Heart right ventricle (tissue), 16 donors: ENCODE data around the gene FGF12. TPM values are rescaled to one million over a fixed set of nuclear protein-coding genes. Genes with fewer than 3 reads are reported as not detected.

ENCODE experiments used
- ATAC-seq, 8 donors: fragments of 200-7000 bp; cut with Tn5 transposase; one replicate each; pipeline ENCODE4 v1.9.1; 2020; ENCODE audit warnings: mild to moderate bottlenecking in 8 of 8, moderate library complexity in 8 of 8, moderate number of reproducible peaks in 1 of 8
- DNase-seq, 2 donors: peaks; one replicate each; pipeline ENCODE4 v3.0.0-alpha.2; 2020
- H3K27ac ChIP-seq, 10 donors: fragments of 200-600 bp; sonication (generic) in 2 of 10; one replicate each; pipeline versions ENCODE4 v1.5.0 to v1.8.0; 2020 to 2022; ENCODE audit warnings: mild to moderate bottlenecking in 3 of 10
- H3K27me3 ChIP-seq, 7 donors: fragments of 200-600 bp; one replicate each; pipeline ENCODE4 v1.8.0; 2021 to 2022; ENCODE audit warnings: mild to moderate bottlenecking in 2 of 7
- H3K36me3 ChIP-seq, 9 donors: fragments of 200-600 bp; sonication (generic) in 1 of 9; one replicate each; pipeline versions ENCODE4 v1.5.0 to v1.8.0; 2020 to 2022; ENCODE audit warnings: mild to moderate bottlenecking in 2 of 9
- H3K4me1 ChIP-seq, 9 donors: fragments of 200-600 bp; sonication (generic) in 1 of 9; one replicate each; pipeline versions ENCODE4 v1.5.0 to v1.8.0; 2020 to 2022; ENCODE audit warnings: mild to moderate bottlenecking in 4 of 9
- H3K4me3 ChIP-seq, 10 donors: fragments of 200-600 bp; sonication (generic) in 2 of 10; one replicate each; pipeline versions ENCODE4 v1.5.0 to v1.8.0; 2020 to 2022; ENCODE audit warnings: mild to moderate bottlenecking in 7 of 10, moderate library complexity in 2 of 10
- H3K9me3 ChIP-seq, 11 donors: fragments of 200-600 bp in 10 of 11; sonication (generic) in 2 of 11; one replicate each; pipeline versions ENCODE4 v1.5.0 to v1.8.0; 2013 to 2022; ENCODE audit warnings: mild to moderate bottlenecking in 2 of 11, control low read depth in 1 of 11, moderate library complexity in 1 of 11
- WGBS, 2 donors: extraction: QIAGEN DNeasy Blood & Tissue Kit; methylation state at CpG; one replicate each; pipeline ENCODE4 v1.1.7; 2013; ENCODE audit warnings: inconsistent platforms in 1 of 2; 5-methylcytosine and 5-hydroxymethylcytosine counted together
- intact Hi-C, 10 donors: fragments of 100-400 bp; cut with DNase I; formaldehyde crosslinking; loops; one replicate each; pipeline versions ENCODE4 v1.11.1 to v1.14.2; 2022
- polyA plus RNA-seq, 2 donors: library from polyadenylated mRNA; stranded (reverse); fragments of 200-250 nt; gene quantifications; one replicate each; pipeline ENCODE4 v1.2.3, GENCODE V29; 2013
- total RNA-seq, 10 donors: library from RNA; stranded (reverse); fragmentation: NEBNext Ultra II Directional in 3 of 10; extraction: Animal tissue kit (Norgen Biotek cat#: 25700) in 3 of 10; gene quantifications; one replicate each; pipeline versions ENCODE4 v1.2.1 to v1.2.4, GENCODE V29; 2021 to 2023
- TF ChIP-seq, protein P1 (sequence below), 9 donors: fragments of 200-600 bp; sonication (generic) in 2 of 9; IDR thresholded peaks; one replicate each; pipeline versions ENCODE4 v1.5.0 to v1.8.0; 2021 to 2022; ENCODE audit warnings: antibody characterized with exemption in 9 of 9, mild to moderate bottlenecking in 5 of 9, moderate library complexity in 1 of 9
- donor health status: Arrhythmogenic right ventricular cardiomyopathy.
- donor health status: ischemic (EF 13 %, LVEDD 7.1; RV severe dilation, severe dysfunction).
- donor health status: healthy with polysubstance abuse.
- donor health status: DM: no; HTN: yes; CAD: no.
- donor health status: DM: no; HTN: no; CAD: no.
- donor health status: ischemic (EF 25% LVEDD 6.9; RV normal size, moderate dysfunction).
- donor health status: ischemic (EF 25% LVEDD 5.7; RV mildly dilated, moderate dysfunction).
- donor health status: healthy.
- donor health status: DM: yes; HTN: yes; CAD: no.
- donor health status: Ischemic cardiomyopathy.
- donor health status: ischemic (EF 35%, LVEDD 5.7; RV mildly dilated, moderate dysfunction).
- donor health status: nonischemic (EF 11% LVEDD 7.7; RV severe dilation, severe dysfunction).
- donor health status: DM: yes; HTN: yes; CAD: no.
- donor health status: PGD.
- donor health status: ischemic (EF 29% LVEDD 5.4; RV normal size, mild dysfunction).
- donor health status: nonischemic (EF 23%, LVEDD 6.1; RV moderate dilation, normal function).

The FGF12 gene
- total and polyA plus RNA-seq, 12 donors = 26.5 to 504 (median 313) TPM

DNA sequence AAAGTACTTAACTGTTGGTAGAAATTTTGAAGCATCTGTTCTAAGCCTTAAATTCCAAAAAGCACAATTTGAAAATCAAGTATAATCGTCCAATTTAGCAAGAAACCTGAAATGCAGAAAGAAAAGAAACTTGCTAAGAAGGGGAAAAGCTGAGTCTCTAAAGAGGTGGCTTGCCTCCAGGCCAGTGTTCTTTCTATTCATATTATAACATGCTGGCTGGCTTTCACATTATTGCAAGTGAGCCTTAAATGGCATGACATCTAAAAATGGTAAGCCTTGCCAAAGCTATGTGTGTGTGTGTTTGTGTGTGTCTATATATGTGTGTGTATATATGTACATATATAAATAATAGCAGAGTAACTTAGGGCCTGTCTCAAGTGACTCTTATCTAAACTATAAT lies 89.5 kb downstream of the FGF12 start:
- Histone ChIP-seq H3K4me1 (peaks cover 0 to 24% (median 6%) of the 10 kb centered on the region in 9 donors), H3K27ac (peak overlapping the region; percentile 64 to 88 (median 82)), H3K27me3 (no peaks in the 10 kb centered on the region), H3K4me3 (no peak overlapping the region), H3K9me3 (no peaks in the 10 kb centered on the region), H3K36me3 (no peaks in the 10 kb centered on the region)
- 31 to 32% methylated on average over 1 of the region's 1 CpG for WGBS, 2 donors
- ATAC-seq (peak in 5 of 8 donors; percentile 23 to 58 (median 53)), DNase-seq (no peak)
- intact Hi-C loops = loop anchor here in 2 of 10 donors (2.0 to 10.0 kb wide), 4 partner anchors 61 to 137 kb away; partner anchors contain the start of gene FGF12 (in 1 of the 2)
- TF ChIP-seq, protein P1, sequence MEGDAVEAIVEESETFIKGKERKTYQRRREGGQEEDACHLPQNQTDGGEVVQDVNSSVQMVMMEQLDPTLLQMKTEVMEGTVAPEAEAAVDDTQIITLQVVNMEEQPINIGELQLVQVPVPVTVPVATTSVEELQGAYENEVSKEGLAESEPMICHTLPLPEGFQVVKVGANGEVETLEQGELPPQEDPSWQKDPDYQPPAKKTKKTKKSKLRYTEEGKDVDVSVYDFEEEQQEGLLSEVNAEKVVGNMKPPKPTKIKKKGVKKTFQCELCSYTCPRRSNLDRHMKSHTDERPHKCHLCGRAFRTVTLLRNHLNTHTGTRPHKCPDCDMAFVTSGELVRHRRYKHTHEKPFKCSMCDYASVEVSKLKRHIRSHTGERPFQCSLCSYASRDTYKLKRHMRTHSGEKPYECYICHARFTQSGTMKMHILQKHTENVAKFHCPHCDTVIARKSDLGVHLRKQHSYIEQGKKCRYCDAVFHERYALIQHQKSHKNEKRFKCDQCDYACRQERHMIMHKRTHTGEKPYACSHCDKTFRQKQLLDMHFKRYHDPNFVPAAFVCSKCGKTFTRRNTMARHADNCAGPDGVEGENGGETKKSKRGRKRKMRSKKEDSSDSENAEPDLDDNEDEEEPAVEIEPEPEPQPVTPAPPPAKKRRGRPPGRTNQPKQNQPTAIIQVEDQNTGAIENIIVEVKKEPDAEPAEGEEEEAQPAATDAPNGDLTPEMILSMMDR (IDR thresholded peaks at IDR 0.05) = no peak

GRCh38 chr3:192636517-192637444 lies 90.6 kb downstream of the FGF12 start:
- 44 to 58% methylated on average over 8 of the region's 8 CpGs for WGBS, 2 donors
- no peaks in the 10 kb centered on the region for H3K36me3 ChIP-seq
- peak; percentile 80 to 94 (median 92) for ATAC-seq
- intact Hi-C loops = loop anchor here in 2 of 10 donors (2.0 to 10.0 kb wide), 4 partner anchors 59 to 138 kb away; partner anchors contain the start of gene FGF12 (in 1 of the 2)
- DNase-seq = peak; percentile 22 to 38
- peak overlapping the region; percentile 64 to 88 (median 82) for H3K27ac ChIP-seq
- H3K4me3 ChIP-seq = no peak overlapping the region
- H3K27me3 ChIP-seq = no peaks in the 10 kb centered on the region
- TF ChIP-seq, protein P1 (IDR thresholded peaks at IDR 0.05) = no peak
- H3K4me1 ChIP-seq = peaks cover 0 to 24% (median 2%) of the 10 kb centered on the region in 9 donors
- no peaks in the 10 kb centered on the region for H3K9me3 ChIP-seq

GRCh38 chr3:192629429-192629828 lies 97.9 kb downstream of the FGF12 start:
- intact Hi-C loops = no loop called here
- 68 to 74% methylated on average over 3 of the region's 3 CpGs for WGBS, 2 donors

DNA sequence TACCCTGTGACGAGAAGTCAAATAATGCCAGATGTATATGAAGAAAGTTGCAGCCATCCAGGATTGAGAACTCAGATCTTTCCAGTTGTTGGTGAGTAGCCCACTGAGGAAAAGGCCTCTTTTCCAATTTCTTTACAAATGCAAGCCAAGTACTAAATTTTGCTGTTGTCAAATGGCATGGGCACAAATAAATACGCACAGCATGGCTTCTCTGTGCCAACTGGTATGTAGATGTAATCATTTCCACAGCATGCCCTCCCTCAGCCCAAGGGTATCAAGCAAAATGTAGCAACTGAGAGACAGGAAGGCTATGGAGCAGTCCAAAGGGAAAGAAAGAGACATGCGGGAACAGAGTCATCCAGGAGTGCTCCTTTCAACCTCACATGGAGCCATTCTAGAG lies 105.4 kb downstream of the FGF12 start:
- no peak overlapping the region for H3K27ac ChIP-seq
- WGBS, 2 donors = 86% methylated on average over 3 of the region's 3 CpGs
- intact Hi-C loops = no loop called here
- H3K4me3 ChIP-seq = no peak overlapping the region
- no peaks in the 10 kb centered on the region for H3K36me3 ChIP-seq
- H3K4me1 ChIP-seq = peaks cover 0 to 2% (median 0%) of the 10 kb centered on the region in 9 donors
- no peaks in the 10 kb centered on the region for H3K9me3 ChIP-seq
- ATAC-seq (no peak), DNase-seq (no peak)
- H3K27me3 ChIP-seq = no peaks in the 10 kb centered on the region
- TF ChIP-seq, protein P1 (IDR thresholded peaks at IDR 0.05) = no peak

More at GRCh38 chr3:192629429-192629828, 97.9 kb downstream of the FGF12 start:
- TF ChIP-seq, protein P1 (IDR thresholded peaks at IDR 0.05) = no peak
- no peak overlapping the region for H3K4me3 ChIP-seq
- H3K9me3 ChIP-seq = no peaks in the 10 kb centered on the region
- H3K27ac ChIP-seq = peak overlapping the region in 2 of 10 donors; percentile 23 to 58
- no peaks in the 10 kb centered on the region for H3K36me3 ChIP-seq
- H3K4me1 ChIP-seq = peaks cover 0 to 14% (median 0%) of the 10 kb centered on the region in 9 donors
- DNase-seq = no peak
- no peak for ATAC-seq
- no peaks in the 10 kb centered on the region for H3K27me3 ChIP-seq
